H1 (cell line): ENCODE data around the gene COX14. TPM values are rescaled to one million over a fixed set of nuclear protein-coding genes. Genes with fewer than 3 reads are reported as not detected.

ENCODE experiments used
- CBX8 ChIP-seq: fragments of 300-800, 300-1000 bp; sonication (generic); IDR thresholded peaks from 2 replicates; pipeline ENCODE4 v1.7.1; 2016; ENCODE audit warnings: low read depth, low read length, borderline replicate concordance
- ZNF274 ChIP-seq: IDR thresholded peaks from 2 replicates; pipeline ENCODE4 v1.7.0; 2012; ENCODE audit warnings: low read length, borderline replicate concordance; ENCODE audit errors: extremely low read depth
- polyA plus RNA-seq, 7 experiments: library from polyadenylated mRNA; depleted of rRNA in 3 of 7; stranded (reverse) in 5 of 7; unstranded in 2 of 7; fragments of >200 nt in 5 of 7; fragments of 200-250 nt in 2 of 7; gene quantifications; 1 replicate in 5 of 7; 2 replicates in 1 of 7; 4 replicates in 1 of 7; pipeline versions ENCODE4 v1.2.1 to v1.2.3, GENCODE V29; 2011 to 2013; ENCODE audit warnings: missing spikeins in 2 of 7, mixed read lengths in 2 of 7
- total RNA-seq: library from RNA; stranded (reverse); fragmentation: NEBNext Ultra II Directional; extraction: Animal tissue kit (Norgen Biotek cat#: 25700); gene quantifications from 2 replicates; pipeline ENCODE4 v1.2.1, GENCODE V29; 2021
- TF ChIP-seq, protein P1 (sequence below): fragments of 300-600 bp; sonication (generic); IDR thresholded peaks from 2 replicates; pipeline ENCODE4 v1.7.1; 2012; ENCODE audit warnings: low read length, moderate library complexity, mild to moderate bottlenecking, inconsistent platforms; ENCODE audit not compliant: insufficient replicate concordance
- TF ChIP-seq, protein P2 (sequence below): IDR thresholded peaks from 2 replicates; pipeline ENCODE4 v1.6.1; 2012; ENCODE audit warnings: inconsistent platforms

COX14 gene
- total and polyA plus RNA-seq, 2 of the 8 experiments (the other 6 are each of a cell fraction or from before 2014, with no cell fraction given) = 40.1 to 102 TPM

GRCh38 chr12:50087995-50088394 lies 24.0 kb upstream of the COX14 start (continued):
- TF ChIP-seq, protein P1, sequence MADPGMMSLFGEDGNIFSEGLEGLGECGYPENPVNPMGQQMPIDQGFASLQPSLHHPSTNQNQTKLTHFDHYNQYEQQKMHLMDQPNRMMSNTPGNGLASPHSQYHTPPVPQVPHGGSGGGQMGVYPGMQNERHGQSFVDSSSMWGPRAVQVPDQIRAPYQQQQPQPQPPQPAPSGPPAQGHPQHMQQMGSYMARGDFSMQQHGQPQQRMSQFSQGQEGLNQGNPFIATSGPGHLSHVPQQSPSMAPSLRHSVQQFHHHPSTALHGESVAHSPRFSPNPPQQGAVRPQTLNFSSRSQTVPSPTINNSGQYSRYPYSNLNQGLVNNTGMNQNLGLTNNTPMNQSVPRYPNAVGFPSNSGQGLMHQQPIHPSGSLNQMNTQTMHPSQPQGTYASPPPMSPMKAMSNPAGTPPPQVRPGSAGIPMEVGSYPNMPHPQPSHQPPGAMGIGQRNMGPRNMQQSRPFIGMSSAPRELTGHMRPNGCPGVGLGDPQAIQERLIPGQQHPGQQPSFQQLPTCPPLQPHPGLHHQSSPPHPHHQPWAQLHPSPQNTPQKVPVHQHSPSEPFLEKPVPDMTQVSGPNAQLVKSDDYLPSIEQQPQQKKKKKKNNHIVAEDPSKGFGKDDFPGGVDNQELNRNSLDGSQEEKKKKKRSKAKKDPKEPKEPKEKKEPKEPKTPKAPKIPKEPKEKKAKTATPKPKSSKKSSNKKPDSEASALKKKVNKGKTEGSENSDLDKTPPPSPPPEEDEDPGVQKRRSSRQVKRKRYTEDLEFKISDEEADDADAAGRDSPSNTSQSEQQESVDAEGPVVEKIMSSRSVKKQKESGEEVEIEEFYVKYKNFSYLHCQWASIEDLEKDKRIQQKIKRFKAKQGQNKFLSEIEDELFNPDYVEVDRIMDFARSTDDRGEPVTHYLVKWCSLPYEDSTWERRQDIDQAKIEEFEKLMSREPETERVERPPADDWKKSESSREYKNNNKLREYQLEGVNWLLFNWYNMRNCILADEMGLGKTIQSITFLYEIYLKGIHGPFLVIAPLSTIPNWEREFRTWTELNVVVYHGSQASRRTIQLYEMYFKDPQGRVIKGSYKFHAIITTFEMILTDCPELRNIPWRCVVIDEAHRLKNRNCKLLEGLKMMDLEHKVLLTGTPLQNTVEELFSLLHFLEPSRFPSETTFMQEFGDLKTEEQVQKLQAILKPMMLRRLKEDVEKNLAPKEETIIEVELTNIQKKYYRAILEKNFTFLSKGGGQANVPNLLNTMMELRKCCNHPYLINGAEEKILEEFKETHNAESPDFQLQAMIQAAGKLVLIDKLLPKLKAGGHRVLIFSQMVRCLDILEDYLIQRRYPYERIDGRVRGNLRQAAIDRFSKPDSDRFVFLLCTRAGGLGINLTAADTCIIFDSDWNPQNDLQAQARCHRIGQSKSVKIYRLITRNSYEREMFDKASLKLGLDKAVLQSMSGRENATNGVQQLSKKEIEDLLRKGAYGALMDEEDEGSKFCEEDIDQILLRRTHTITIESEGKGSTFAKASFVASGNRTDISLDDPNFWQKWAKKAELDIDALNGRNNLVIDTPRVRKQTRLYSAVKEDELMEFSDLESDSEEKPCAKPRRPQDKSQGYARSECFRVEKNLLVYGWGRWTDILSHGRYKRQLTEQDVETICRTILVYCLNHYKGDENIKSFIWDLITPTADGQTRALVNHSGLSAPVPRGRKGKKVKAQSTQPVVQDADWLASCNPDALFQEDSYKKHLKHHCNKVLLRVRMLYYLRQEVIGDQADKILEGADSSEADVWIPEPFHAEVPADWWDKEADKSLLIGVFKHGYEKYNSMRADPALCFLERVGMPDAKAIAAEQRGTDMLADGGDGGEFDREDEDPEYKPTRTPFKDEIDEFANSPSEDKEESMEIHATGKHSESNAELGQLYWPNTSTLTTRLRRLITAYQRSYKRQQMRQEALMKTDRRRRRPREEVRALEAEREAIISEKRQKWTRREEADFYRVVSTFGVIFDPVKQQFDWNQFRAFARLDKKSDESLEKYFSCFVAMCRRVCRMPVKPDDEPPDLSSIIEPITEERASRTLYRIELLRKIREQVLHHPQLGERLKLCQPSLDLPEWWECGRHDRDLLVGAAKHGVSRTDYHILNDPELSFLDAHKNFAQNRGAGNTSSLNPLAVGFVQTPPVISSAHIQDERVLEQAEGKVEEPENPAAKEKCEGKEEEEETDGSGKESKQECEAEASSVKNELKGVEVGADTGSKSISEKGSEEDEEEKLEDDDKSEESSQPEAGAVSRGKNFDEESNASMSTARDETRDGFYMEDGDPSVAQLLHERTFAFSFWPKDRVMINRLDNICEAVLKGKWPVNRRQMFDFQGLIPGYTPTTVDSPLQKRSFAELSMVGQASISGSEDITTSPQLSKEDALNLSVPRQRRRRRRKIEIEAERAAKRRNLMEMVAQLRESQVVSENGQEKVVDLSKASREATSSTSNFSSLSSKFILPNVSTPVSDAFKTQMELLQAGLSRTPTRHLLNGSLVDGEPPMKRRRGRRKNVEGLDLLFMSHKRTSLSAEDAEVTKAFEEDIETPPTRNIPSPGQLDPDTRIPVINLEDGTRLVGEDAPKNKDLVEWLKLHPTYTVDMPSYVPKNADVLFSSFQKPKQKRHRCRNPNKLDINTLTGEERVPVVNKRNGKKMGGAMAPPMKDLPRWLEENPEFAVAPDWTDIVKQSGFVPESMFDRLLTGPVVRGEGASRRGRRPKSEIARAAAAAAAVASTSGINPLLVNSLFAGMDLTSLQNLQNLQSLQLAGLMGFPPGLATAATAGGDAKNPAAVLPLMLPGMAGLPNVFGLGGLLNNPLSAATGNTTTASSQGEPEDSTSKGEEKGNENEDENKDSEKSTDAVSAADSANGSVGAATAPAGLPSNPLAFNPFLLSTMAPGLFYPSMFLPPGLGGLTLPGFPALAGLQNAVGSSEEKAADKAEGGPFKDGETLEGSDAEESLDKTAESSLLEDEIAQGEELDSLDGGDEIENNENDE = no peak
- TF ChIP-seq, protein P2, sequence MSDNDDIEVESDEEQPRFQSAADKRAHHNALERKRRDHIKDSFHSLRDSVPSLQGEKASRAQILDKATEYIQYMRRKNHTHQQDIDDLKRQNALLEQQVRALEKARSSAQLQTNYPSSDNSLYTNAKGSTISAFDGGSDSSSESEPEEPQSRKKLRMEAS = no peak
- no peak for TF ChIP-seq ZNF274
- TF ChIP-seq CBX8 = no peak
